Stimulated activated CD8-positive, alpha-beta memory T cell treated with anti-CD3 and anti-CD28 coated beads, Interleukin-12 subunit alpha, Interleukin-12 subunit beta, amount 100 ng/mL, for 4 hours (primary cell): ENCODE measurements around the gene SDSL.

Source experiments
- DNase-seq: peaks from one replicate; pipeline ENCODE4 v3.0.0-alpha.2; 2020; ENCODE audit warnings: low read depth

The SDSL gene

DNA sequence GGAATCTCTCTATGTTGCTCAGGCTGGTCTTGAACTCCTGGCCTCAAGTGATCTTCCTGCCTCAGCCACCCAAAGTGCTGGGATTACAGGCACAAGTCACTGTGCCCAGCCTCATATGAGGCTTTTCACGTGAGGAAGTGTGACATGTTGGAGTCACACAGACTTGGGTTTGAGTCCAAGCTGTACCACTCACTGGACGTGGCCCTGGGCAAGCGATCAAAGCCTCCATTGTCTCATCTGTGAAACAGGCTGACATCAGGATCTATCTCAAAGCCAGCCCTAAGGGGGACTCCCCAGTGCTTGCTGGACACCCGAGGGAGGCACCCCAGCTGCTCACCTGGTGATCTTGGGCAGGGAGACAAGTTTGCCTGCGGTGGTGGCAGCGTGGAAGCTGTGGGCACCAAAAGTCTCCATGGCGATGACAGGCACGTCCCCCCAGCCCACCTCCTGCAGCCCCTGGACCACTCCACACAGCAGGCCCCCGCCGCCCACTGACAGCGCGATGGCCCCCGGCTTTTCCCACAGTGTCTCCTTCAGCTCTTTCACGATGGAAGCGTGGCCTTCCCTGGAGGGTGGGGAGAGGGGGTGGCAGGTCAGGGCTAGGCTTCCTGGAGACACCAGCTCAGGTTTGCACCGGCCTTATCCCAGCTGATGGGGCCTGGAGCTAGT is 25.2 kb upstream of the SDSL start:
- no peak for DNase-seq

DNA sequence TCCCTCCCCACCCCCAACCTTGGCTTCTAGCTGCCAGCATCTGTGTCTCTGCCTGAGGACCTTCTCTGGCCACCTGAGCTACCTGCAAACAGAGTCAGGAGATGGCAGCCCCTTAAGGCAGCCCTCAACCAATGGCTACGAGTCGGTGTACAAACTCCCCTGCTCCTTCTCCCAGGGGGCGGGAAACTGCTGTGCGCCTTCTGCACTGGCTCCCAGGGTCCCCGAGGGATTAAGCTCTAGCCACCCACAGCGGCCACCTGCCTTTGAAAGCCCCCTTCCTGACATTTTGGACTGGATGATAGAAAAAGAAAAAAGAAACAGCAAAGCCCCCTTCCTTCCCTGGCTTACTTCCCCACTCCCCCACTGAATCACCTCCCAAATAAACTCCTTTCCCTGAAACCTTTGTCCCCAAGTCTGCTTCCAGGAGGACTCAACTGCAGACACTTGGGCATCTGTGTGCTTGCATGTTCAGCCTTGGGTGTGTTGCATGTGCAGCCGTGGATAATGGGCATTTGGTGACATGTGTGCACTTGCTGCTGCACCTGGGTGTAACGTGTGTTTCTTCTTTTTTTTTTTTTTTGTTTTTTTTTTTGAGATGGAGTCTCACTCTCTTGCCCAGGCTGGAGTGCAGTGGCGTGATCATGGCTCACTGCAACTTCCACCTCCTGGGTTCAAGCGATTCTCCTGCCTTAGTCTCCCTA is 24.5 kb upstream of the SDSL start:
- DNase-seq, result no peak

GRCh38 chr12:113398346-113399290 is 23.6 kb upstream of the SDSL start:
- no peak for DNase-seq

DNA sequence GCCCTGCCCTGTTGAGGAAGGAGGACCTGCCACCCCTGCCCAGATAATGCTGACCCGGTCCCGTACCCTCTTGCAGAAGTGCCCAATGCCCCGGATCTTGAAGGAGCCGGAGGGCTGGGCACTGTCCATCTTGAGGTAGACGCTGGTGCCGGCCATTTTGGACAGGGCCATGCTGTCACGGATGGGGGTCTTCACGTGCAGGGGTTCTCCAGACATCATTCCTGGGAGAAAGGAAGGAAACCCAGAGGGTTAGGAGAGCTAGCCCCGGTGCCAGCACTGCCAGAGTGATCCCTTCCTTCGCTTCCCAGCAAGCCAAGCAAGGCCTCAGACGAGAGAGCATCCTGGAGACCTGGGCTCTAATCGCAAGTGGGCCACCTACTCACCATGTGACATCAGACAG is 22.7 kb upstream of the SDSL start:
- no peak for DNase-seq

GRCh38 chr12:113400362-113400761 is 21.8 kb upstream of the SDSL start:
- DNase-seq, result no peak

DNA sequence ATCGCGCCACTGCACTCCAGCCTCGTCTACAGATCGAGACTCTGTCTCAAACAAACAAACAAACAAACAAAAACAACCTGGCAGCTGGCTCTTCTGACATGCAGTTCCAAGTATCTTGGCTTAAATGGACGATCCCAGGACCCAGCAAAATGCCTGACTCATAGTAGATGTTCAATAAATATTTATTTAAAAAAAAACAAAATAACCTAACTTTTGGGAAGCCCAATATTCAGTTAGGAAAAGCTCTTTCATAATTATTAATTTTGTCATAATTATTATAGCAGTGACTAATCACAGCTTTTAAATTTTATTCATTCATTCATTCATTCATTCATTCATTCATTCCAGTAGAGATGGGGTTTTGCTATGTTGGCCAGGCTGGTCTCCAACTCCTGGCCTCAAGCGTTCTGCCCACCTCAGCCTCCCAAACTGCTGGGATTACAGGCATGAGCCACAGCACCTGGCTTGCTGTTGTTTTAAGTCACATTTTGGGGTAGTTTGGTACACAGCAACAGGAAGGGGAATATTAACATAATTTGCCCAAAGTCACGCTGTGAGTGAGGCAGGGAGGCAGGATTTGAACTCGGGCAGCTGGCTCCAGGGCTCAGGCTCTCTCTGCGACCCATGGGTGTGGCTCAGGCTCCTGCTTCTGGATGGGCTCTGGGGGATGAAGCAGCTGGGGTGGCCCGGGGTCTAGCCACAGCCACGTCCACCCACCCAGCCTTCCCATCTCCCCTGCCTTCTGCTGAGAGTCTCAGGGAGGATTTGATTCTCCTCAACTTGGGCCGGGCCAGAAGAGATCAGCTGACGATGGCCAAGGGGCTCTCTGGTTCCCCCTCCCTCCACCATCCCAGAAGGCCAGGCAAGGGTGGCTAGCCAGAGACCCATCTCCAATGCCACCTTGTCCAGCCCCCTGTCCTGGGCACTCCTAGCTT is 20.8 kb upstream of the SDSL start:
- DNase-seq, result no peak

GRCh38 chr12:113402586-113403260 is 19.5 kb upstream of the SDSL start:
- no peak for DNase-seq

DNA sequence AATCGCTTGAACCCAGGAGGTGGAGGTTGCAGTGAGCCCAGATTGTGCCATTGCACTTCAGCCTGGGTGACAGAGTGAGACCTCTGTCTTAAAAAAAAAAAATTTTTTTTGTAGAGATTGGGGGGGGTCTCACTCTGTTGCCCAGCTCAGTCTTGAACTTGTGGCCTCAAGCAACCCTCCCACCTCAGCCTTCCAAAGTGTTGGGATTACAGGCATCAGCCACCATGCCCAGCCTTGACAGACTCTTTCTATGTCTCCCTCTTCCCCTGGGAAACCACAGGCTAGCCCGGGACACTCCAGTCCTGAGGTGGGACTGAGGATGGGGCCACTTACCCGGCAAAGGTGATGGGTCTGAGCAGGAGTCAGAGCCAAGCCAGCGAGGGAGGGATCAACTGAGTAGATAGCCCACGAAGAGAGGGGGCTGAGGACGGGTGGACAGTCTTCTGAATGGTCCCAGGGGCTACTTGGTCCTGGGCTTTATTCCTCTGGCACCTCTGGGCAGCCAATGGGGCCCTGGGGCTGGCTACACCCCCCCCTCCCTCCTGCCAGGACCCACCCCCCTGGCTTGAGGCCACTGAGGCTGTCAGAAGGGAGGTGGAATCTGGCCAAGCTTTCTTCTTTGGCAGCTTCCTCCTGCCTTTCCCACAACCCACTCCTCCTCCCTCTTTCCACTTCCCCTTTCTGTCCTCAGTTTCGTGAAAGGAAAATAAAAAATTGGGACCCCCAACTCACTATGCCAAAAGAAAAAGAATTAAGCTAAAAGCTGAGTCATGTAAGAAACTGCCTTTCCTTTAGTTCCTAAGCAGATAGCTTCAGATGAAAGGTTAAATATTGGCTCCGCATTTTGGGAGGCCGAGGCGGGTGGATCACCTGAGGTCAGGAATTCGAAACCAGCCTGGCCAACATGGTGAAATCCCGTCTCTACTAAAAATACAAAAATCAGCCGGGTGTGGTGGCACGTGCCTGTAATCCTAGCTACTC is 18.5 kb upstream of the SDSL start, which contains the start of gene SDS:
Gene SDS, minus strand, starts transcription at position 453 of the 981 bp plus-strand sequence. CDS start 4,179 bp downstream, outside the sequence.
- no peak for DNase-seq

DNA sequence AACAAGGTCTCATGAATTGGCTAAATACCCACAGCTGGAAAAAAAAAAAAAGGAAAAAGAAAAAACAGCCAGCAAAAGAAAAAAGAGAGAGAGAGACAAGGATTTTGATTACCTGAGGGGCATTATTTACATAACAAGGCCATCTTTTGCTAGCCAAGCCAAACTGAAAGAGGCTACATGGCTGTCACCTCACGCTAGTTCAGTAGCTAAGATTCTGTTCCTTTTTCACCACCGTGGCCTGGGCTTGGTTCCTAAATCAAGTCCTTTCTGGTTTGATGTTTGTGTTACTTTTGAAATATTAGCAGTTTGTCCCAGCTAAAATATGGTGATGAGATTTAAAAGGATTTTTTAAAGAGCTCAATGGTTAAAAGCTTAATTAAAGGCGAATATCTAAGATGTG is 16.5 kb upstream of the SDSL start:
- no peak for DNase-seq

DNA sequence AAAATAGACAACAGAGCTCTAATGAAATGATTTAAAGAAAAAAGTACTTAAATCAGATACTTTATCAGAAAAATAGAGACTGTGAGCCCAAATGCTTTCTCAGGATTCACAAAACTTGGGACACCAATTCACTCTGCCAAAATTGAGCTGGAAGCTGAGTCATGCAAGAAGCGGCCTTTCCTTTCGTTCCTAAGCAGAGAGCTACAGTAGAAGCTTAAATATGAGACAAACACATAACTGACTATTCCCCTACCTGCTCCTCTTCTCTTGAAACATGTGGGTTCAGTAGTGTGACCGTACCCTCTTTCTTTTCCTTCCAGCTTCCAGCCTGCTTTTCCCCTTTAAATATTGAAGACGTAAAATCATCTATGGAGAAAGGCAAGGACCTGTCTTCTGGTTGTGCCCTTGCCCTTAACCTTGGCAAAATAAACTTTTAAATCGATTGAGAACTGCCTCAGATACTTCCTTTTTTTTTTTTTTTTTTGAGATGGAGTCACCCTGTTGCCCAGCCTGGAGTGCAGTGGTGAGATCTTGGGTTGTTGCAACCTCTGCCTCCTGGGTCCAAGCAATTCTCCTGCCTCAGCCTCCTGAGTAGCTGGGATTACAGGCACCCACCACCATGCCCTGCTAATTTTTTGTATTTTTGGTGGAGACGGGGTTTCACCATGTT is 14.1 kb upstream of the SDSL start:
- DNase-seq, result no peak

DNA sequence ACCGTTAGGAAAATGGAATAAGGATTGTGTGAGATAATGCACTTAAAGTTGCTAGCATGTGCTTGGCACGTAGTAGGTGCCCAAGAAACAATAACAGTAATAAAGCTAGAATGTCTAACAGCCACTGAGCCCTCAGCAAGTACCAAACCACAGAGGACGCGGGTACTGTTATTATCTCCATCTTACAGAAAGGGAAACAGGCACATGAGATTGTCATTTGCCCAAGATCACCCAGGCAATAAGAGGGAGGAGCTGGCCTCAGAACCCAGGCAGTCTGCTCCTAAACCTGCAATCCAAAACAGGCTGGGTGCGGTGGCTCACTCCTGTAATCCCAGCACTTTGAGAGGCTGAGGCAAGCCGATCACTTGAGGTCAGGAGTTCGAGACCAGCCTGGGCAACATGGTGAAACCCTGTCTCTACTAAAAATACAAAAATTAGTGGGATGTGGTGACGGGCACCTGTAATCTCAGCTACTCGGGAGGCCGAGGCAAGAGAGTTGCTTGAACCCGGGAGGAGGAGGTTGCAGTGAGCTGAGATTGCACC is 13.4 kb upstream of the SDSL start:
- DNase-seq, result no peak

GRCh38 chr12:113409462-113410124 is 12.6 kb upstream of the SDSL start:
- no peak for DNase-seq

DNA sequence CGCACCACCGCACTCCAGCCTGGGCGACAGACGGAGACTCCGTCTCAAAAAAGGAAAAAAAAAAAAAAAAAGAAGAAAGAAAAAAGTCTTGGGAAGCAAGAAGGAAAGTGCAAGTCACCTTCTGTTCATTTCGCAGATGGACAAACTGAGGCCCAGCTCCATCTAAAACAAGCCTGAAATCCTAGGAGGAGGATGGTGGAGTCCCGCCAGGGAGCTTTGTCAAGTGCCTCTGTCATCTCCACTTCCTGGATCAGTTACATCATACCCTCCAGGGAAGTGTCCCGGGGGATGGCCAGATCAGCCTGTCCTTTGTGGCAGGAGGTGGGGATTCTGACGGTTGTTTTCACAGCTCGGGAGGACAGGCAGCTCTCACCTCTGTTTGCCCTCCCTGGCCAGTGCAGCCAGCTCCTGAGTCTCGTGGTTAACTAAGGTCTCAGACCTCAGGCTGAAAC is 8.7 kb upstream of the SDSL start:
- no peak for DNase-seq

- no peak for DNase-seq
Observed at GRCh38 chr12:113414519-113415038, 7.6 kb upstream of the SDSL start.

DNA sequence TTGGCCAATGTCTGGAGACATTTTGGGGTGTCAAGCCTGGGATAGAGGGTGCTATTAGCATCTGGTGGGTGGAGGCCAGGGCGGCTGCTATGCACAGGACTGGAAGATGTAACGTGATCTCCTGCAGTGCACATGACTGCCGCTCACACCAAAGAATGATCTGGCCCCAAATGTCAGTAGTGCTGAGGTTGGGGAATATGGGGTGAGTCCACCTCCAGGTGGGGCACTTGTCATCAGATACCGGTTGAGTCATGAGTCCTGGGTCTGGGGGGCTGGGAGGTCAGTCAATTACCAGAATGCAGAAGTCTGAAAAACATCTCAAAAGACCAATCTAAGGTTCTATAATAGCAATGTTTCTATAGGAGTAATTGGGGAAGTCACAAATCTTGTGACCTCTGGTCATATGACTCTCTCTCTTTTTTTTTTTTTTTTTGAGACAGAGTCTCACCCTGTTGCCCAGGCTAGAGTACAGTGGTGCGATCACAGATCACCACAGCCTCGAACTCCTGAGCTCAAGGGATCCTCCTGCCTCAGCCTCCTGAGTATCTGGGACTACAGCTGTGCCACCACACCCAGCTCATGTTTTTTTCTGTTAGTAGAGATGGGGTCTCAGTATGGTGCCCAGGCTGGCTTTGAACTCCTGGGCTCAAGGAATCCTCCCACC is 6.0 kb upstream of the SDSL start:
- DNase-seq, result no peak

- DNase-seq, result no peak
Observed at GRCh38 chr12:113418213-113418879, 3.8 kb upstream of the SDSL start.
